SK-N-MC (cell line): ENCODE measurements around the gene CSF2RB.

ENCODE experiments used
- EZH2 ChIP-seq: fragments of 200-600 bp; sonication (generic); IDR thresholded peaks from one replicate; pipeline ENCODE4 v1.6.1; 2017; ENCODE audit warnings: antibody characterized with exemption
- FOXP2 ChIP-seq: optimal IDR thresholded peaks from 2 replicates; pipeline ENCODE3; 2011; ENCODE audit warnings: mild to moderate bottlenecking, moderate library complexity; ENCODE audit not compliant: insufficient read depth; ENCODE audit errors: extremely low read length, control extremely low read depth
- POLR2AphosphoS5 ChIP-seq: IDR thresholded peaks from 2 replicates; pipeline ENCODE4 v1.6.1; 2012; ENCODE audit warnings: mild to moderate bottlenecking, low read depth, low read length, borderline replicate concordance

- no peak for TF ChIP-seq POLR2AphosphoS5
- TF ChIP-seq EZH2: no peak
- TF ChIP-seq FOXP2: no peak
These were observed 13.2 kb upstream of the CSF2RB start for GRCh38 chr22:36900225-36900624.
